Subcutaneous abdominal adipose tissue (tissue), 5 donors: Measurements from ENCODE around the gene SHBG.
"Not testable (repeated sequence)": the region's sequence is repeated elsewhere in the genome, so short reads cannot be mapped to it uniquely, and the experiment has no call there.

Experiments
- H3K27ac ChIP-seq: one replicate; pipeline ENCODE4 v1.7.0; 2013; ENCODE audit warnings: low read depth, mild to moderate bottlenecking, inconsistent platforms, low read length, moderate library complexity
- H3K27me3 ChIP-seq, 5 donors: one replicate each; pipeline ENCODE4 v1.7.0; 2013; ENCODE audit warnings: low read length in 5 of 5, inconsistent platforms in 1 of 5; ENCODE audit not compliant: control insufficient read depth in 5 of 5, insufficient read depth in 4 of 5
- H3K36me3 ChIP-seq, 5 donors: one replicate each; pipeline ENCODE4 v1.7.0; 2013; ENCODE audit warnings: low read length in 5 of 5; ENCODE audit not compliant: control insufficient read depth in 5 of 5, insufficient read depth in 5 of 5
- H3K4me1 ChIP-seq, 5 donors: one replicate each; pipeline ENCODE4 v1.7.0; 2013; ENCODE audit warnings: low read length in 5 of 5, mild to moderate bottlenecking in 3 of 5, moderate library complexity in 1 of 5; ENCODE audit not compliant: control insufficient read depth in 5 of 5, insufficient read depth in 5 of 5
- H3K4me3 ChIP-seq, 5 donors: one replicate each; pipeline ENCODE4 v1.7.0; 2013; ENCODE audit warnings: low read length in 5 of 5, low read depth in 1 of 5
- H3K9ac ChIP-seq, 5 donors: one replicate each; pipeline ENCODE4 v1.7.0; 2013; ENCODE audit warnings: low read length in 5 of 5, mild to moderate bottlenecking in 4 of 5, moderate library complexity in 3 of 5
- H3K9me3 ChIP-seq, 5 donors: one replicate each; pipeline ENCODE4 v1.7.0; 2013; ENCODE audit warnings: low read length in 5 of 5; ENCODE audit not compliant: control insufficient read depth in 5 of 5
- donor health status: healthy.
- donor health status: healthy.
- donor health status: healthy.
- donor health status: healthy.
- donor health status: healthy.

SHBG gene

DNA sequence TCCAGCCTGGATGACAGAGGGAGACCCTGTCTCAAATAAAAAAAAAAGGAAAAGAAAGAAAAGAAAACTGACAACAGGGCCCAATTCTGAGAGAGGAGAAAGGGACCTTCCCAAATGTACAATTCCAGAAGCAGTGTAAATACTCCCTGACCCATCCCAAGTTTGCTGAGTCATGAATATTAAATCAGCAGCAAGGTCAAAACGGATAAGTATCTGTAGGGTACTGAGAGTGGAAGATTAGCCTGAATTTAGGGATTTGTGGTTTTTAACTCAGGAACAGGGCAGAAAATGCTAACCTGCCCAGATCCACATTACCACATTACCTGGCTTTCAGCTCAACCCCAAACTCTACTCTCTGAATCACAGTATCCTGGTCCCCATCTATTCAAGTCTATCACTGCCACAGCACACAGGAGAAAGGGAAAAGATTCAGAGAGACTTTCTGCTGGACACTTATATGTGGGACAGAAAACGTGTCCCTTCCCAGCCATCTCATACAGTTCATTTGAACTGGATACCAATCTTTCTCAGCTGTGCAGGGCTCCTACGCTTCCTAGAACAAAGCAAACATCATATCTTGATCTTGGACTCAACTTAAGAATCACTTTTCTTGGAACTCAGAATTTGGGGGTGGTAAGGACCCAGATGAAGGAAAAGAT is 18.2 kb upstream of the SHBG start:
- peaks cover 0 to 35% (median 28%) of the 10 kb centered on the region in 5 donors for H3K4me1 ChIP-seq
- H3K9ac ChIP-seq: peak overlapping the region in 4 of 5 donors; percentile 14 to 61 (median 48)

DNA sequence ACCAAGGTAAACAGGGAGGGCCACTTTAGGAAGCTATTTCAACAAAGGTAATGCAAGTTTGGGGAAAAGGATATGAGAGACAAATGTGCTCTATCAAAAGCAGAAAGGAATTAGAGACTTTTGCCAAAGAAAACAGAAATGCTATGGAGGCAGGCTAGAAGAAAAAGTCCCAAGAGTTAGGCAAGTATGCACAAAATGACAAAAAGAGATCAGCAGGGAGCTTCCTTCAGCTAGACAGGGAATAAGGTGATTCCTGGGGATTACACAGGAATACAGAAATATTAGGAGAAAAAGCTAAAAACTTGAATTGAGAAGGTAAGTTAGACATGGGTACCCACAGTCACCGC is 17.7 kb upstream of the SHBG start:
- H3K4me1 ChIP-seq: peaks cover 0 to 35% (median 28%) of the 10 kb centered on the region in 5 donors
- H3K9ac ChIP-seq: peak overlapping the region in 3 of 5 donors; percentile 14 to 57 (median 38)
- H3K4me3 ChIP-seq: no peak overlapping the region

More for the DNA sequence above, 18.2 kb upstream of the SHBG start:
- peaks cover 0 to 11% (median 6%) of the 10 kb centered on the region in 5 donors for H3K36me3 ChIP-seq
- no peaks in the 10 kb centered on the region for H3K9me3 ChIP-seq
- no peaks in the 10 kb centered on the region for H3K27me3 ChIP-seq
- no peak overlapping the region for H3K4me3 ChIP-seq
- no peak overlapping the region for H3K27ac ChIP-seq

DNA sequence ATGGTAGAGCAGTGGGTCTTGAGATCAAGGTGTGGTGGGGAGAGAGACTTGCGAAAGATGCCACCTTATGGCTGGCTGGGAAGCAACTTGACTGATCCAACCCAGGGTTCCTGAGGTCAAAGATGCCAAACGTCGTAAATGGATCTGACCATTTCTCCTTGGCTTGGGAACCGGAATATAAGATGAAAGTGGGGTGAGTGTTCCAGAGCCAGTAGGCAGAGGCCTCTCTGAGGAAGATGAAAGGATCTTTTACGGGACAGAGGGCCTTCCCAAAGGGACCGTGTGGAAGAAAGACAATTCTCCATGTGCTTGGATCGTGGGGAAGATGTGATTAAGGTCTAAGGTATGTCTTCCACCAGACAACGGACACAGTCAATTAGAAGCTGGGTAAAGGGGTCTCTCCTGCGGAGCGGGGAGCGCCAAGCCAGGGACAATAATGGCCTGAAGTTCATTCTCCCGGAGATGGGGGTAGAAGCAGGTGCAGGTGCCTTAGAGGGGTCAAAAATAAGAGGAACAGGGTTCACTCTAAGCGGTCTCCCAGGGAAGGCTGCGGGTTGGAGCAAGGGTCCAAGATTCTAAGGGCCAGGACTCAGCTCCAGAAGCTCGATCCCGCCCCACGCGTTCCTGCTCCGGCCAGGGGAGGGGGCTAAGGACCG is 16.0 kb upstream of the SHBG start:
- peaks cover 0 to 35% (median 28%) of the 10 kb centered on the region in 5 donors for H3K4me1 ChIP-seq
- peak overlapping the region; percentile 68 to 95 (median 90) for H3K9ac ChIP-seq
- H3K27ac ChIP-seq: peak overlapping the region; percentile 76
- peaks cover 0 to 11% (median 6%) of the 10 kb centered on the region in 5 donors for H3K36me3 ChIP-seq
- peak overlapping the region; percentile 78 to 85 (median 82) for H3K4me3 ChIP-seq
- no peaks in the 10 kb centered on the region for H3K27me3 ChIP-seq
- no peaks in the 10 kb centered on the region for H3K9me3 ChIP-seq

More for the DNA sequence above, 17.7 kb upstream of the SHBG start:
- Histone ChIP-seq H3K27me3 (no peaks in the 10 kb centered on the region), H3K27ac (no peak overlapping the region), H3K9me3 (no peaks in the 10 kb centered on the region), H3K36me3 (peaks cover 0 to 11% (median 6%) of the 10 kb centered on the region in 5 donors)

DNA sequence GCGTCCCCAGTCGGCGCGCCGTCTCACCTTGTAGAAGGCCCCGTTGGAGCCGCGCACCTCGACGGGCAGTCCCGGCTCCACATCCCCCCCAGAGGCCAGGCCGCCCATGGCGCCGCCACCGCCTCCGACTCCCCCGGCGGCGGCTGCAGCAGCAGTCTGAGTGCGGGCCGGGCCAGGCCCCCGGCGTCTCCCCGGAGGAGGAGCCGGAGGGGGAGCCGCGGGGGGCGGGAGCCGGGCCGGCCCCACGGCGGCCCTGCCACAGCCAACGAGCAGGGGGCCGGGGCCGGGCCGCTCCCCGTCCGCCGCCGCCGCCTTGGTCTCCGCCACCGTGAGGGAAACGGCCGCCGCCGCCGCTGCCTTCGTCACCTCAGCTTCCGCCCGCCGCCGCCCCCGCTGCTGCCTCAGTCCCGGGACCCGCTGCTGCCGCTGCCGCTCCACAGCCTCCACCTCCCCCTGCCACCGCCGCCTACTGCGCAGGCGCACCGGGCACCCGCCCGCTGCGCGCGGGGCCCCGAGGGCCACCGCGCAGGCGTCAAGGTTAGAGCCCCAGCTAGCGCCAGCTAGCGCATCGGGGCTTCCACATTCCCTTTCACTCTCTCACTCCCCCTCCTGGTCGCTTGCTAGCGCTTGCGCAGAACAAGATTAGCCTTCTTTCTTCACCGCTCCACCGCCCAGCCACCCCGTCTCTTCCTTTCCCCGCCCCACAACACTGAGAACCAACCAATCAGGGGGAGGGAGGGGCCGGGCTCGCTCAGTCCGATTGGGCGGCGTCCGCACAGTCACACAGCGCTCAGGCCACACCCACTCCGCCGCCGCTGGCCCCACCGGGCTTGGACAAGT is 15.3 kb upstream of the SHBG start, which contains the start of gene FXR2:
FXR2 (minus strand) TSS at position 473 of the 840 bp plus-strand sequence; CDS start at position 108, 365 bp downstream.
- Histone ChIP-seq H3K4me1 (peaks cover 0 to 35% (median 28%) of the 10 kb centered on the region in 5 donors), H3K4me3 (peak within 1 kb of the TSS; percentile 78 to 85 (median 82)), H3K9ac (peak within 1 kb of the TSS; percentile 68 to 95 (median 90)), H3K36me3 (peaks cover 0 to 11% (median 6%) of the 10 kb centered on the region in 5 donors), H3K27me3 (no peaks in the 10 kb centered on the region), H3K27ac (peak within 1 kb of the TSS; percentile 76), H3K9me3 (no peaks in the 10 kb centered on the region)

DNA sequence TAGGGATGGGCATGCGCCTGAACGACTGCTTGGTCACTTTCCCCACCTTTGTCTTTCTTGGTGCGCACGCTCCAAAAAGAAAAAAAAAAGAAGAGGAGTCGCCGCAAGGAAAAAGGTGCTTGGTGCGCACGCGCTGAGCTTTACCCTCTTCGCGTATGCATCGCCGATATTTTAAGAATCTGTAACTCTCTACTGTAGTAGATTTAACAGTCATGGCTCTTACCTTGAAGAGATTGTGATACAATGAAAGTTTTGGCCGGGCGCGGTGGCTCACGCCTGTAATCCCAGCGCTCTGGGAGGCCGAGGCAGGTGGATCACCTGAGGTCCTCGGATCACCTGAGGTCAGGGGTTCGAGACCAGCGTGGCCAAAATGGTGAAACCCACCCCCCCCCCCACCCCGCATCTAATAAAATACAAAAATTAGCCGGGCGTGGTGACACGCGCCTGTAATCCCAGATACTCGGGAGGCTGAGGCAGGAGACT is 14.6 kb upstream of the SHBG start:
- Histone ChIP-seq H3K36me3 (peaks cover 0 to 11% (median 6%) of the 10 kb centered on the region in 5 donors), H3K9ac (peak overlapping the region in 4 of 5 donors; percentile 53 to 68 (median 64)), H3K27ac (peak overlapping the region; percentile 30), H3K4me1 (peaks cover 0 to 35% (median 28%) of the 10 kb centered on the region in 5 donors), H3K4me3 (peak overlapping the region; percentile 62 to 69 (median 66)), H3K27me3 (no peaks in the 10 kb centered on the region), H3K9me3 (no peaks in the 10 kb centered on the region)

DNA sequence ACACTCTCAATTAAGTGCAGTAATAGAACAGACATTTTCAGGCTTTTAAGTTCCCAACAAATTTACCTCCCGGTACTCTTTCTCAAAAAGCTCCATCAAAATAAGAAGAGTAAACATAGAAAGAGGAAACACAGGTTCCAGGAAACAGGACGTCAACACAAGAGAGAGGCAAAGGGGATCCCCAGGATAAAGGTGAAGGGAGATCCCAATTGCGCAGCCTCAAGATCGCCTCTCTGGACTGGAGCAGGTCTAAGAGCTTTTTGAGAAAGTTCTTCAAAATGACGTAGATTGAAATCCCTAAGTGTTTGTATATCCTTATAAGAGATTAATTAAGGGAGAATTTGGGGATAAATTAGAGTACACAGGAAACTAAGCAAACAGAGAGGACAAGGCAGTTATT is 11.3 kb upstream of the SHBG start:
- no peak overlapping the region for H3K9ac ChIP-seq
- no peak overlapping the region for H3K27ac ChIP-seq
- H3K27me3 ChIP-seq: no peaks in the 10 kb centered on the region
- no peaks in the 10 kb centered on the region for H3K36me3 ChIP-seq
- no peak overlapping the region for H3K4me3 ChIP-seq
- H3K4me1 ChIP-seq: peaks cover 0 to 12% (median 7%) of the 10 kb centered on the region in 5 donors
- H3K9me3 ChIP-seq: no peaks in the 10 kb centered on the region

DNA sequence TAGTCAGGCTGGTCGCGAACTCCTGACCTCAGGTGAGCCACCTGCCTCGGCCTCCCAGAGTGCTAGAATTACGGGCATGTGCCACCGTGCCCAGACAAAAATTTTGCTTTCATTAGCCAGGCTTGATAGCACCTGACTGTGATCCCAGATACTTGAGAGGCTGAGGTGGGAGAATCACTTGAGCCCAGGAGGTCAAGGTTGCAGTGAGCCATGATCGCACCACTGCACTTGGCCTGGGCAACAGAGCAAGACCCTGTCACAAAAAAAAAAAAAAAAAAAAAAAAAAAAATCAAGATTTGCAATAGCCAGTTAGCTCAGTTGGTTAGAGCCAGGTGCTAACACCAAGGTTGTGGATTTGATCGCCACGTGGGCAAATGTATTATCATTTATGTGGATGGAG is 9.1 kb upstream of the SHBG start:
- Histone ChIP-seq H3K4me3 (no peak overlapping the region), H3K9me3 (no peaks in the 10 kb centered on the region), H3K36me3 (no peaks in the 10 kb centered on the region), H3K9ac (no peak overlapping the region), H3K27me3 (no peaks in the 10 kb centered on the region), H3K27ac (no peak overlapping the region), H3K4me1 (no peaks in the 10 kb centered on the region)

DNA sequence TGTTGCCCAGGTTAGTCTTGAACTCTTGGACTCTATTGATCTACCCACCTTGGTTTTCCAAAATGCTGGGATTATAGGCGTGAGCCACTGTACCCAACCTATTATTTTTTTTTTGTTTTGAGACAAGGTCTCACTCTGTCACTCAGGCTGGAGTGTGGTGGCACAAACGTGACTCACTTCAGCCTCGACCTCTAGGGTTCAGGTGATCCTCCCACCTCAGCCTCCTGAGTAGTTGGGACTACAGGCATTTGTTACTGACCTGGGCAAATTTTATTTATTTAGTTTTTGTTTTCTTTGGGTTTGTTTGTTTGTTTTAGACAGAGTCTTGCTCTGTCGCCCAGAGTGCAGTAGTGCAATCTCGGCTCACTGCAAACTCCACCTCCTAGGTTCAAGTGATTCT is 6.3 kb upstream of the SHBG start:
- Histone ChIP-seq H3K27me3 (no peaks in the 10 kb centered on the region), H3K4me3 (no peak overlapping the region), H3K27ac (no peak overlapping the region), H3K36me3 (no peaks in the 10 kb centered on the region), H3K9me3 (no peaks in the 10 kb centered on the region), H3K4me1 (peaks cover 3 to 14% (median 12%) of the 10 kb centered on the region in 5 donors), H3K9ac (no peak overlapping the region)

DNA sequence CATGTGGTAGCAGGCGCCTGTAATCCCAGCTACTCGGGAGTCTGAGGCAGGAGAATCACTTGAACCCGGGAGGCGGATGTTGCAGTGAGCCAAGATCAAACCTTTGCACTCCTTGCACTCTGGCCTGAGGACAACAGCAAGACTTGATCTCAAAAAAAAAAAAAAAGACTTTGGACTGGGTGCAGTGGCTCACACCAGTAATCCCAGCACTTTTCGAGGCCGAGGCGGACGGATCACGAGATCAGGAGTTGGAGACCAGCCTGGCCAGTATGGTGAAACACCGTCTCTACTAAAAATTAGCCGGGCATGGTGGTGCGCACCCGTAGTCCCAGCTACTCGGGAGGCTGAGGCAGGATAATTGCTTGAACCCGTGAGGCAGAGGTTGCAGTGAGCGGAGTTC is 4.2 kb upstream of the SHBG start:
- H3K27me3 ChIP-seq, H3K9ac ChIP-seq, H3K4me3 ChIP-seq, H3K27ac ChIP-seq, H3K36me3 ChIP-seq, H3K9me3 ChIP-seq: not testable (repeated sequence)
- H3K4me1 ChIP-seq: peaks cover 3 to 14% (median 12%) of the 10 kb centered on the region in 5 donors
